Testis (tissue), 2 donors: ENCODE measurements around the gene SH2B3.

Experiments
- CTCF ChIP-seq, 3 experiments: fragments of 450-650 bp in 2 of 3; fragments of 200-600 bp in 1 of 3; sonication (generic) in 1 of 3; IDR thresholded peaks; one replicate each; pipeline ENCODE4 v1.5.1; 2016 to 2019; ENCODE audit warnings: antibody characterized with exemption in 3 of 3, mild to moderate bottlenecking in 2 of 3, moderate library complexity in 1 of 3
- POLR2A ChIP-seq: fragments of 450-650 bp; IDR thresholded peaks from one replicate; pipeline ENCODE4 v1.6.1; 2017; ENCODE audit warnings: antibody characterized with exemption, mild to moderate bottlenecking, moderate library complexity

GRCh38 chr12:111448266-111448830, 42.6 kb downstream of the SH2B3 start:
- TF ChIP-seq CTCF (IDR thresholded peaks at IDR 0.05) (no peak), POLR2A (no peak)
